Transverse colon (tissue), 4 donors: ENCODE measurements around the gene ERMARD.

ENCODE experiments used
- EP300 ChIP-seq: sonication (generic); formaldehyde crosslinking; IDR thresholded peaks from one replicate; pipeline ENCODE4 v1.6.1; 2017; ENCODE audit warnings: antibody characterized with exemption, low read depth
- POLR2A ChIP-seq: fragments of 450-650 bp; IDR thresholded peaks from one replicate; pipeline ENCODE4 v1.6.1; 2016; ENCODE audit warnings: antibody characterized with exemption, mild to moderate bottlenecking, moderate library complexity
- POLR2AphosphoS5 ChIP-seq, 3 donors: sonication (generic); formaldehyde crosslinking; IDR thresholded peaks; one replicate each; pipeline ENCODE4 v1.6.1; 2016; ENCODE audit warnings: antibody characterized with exemption in 3 of 3
- TF ChIP-seq, protein P1 (sequence below), 5 experiments: fragments of 200-600 bp in 3 of 5; fragments of 450-650 bp in 2 of 5; sonication (generic) in 3 of 5; IDR thresholded peaks; 1 replicate in 2 of 5; 2 replicates in 3 of 5; pipeline ENCODE4 v1.5.1; 2016 to 2017; ENCODE audit warnings: antibody characterized with exemption in 5 of 5, inconsistent platforms in 3 of 5, mild to moderate bottlenecking in 2 of 5, moderate library complexity in 1 of 5

DNA sequence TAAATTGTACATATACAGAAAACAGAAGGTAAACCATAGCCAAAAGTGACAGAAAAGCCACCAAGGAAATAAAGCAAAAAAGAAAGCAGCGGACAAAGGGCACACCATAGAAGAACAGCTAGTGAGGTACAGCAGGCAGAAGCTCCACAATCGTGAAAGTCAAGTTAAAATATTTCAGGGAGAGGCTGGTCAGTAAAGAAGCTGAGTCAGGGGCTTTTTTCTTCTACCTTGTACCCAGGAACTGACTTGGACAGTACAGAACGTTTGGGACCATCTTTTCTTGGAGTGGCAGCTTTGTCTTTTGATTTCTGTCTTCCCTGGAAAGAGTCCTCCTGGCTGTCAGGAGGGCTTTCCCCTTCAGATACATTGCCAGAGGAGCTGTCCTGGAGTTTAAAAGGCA lies 41.4 kb upstream of the ERMARD start:
- TF ChIP-seq, protein P1, sequence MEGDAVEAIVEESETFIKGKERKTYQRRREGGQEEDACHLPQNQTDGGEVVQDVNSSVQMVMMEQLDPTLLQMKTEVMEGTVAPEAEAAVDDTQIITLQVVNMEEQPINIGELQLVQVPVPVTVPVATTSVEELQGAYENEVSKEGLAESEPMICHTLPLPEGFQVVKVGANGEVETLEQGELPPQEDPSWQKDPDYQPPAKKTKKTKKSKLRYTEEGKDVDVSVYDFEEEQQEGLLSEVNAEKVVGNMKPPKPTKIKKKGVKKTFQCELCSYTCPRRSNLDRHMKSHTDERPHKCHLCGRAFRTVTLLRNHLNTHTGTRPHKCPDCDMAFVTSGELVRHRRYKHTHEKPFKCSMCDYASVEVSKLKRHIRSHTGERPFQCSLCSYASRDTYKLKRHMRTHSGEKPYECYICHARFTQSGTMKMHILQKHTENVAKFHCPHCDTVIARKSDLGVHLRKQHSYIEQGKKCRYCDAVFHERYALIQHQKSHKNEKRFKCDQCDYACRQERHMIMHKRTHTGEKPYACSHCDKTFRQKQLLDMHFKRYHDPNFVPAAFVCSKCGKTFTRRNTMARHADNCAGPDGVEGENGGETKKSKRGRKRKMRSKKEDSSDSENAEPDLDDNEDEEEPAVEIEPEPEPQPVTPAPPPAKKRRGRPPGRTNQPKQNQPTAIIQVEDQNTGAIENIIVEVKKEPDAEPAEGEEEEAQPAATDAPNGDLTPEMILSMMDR (IDR thresholded peaks at IDR 0.05): no peak
- TF ChIP-seq POLR2AphosphoS5 (IDR thresholded peaks at IDR 0.05): no peak
- no peak for TF ChIP-seq POLR2A
- no peak for TF ChIP-seq EP300
